Natural killer cell (primary cell): ENCODE results near the gene CYGB. TPM values are rescaled to one million over a fixed set of nuclear protein-coding genes. Genes with fewer than 3 reads are reported as not detected.

ENCODE experiments used
- ATAC-seq, 3 donors: fragments of 150-1000 bp in 2 of 3; fragments of 200-7000 bp in 1 of 3; cut with Tn5 transposase; 1 replicate in 1 of 3; 2 replicates in 2 of 3; pipeline ENCODE4 v1.10.0; 2021; ENCODE audit warnings: mild to moderate bottlenecking in 2 of 3, moderate library complexity in 2 of 3
- DNase-seq, 2 donors: peaks; one replicate each; pipeline versions ENCODE4 v3.0.0 to v3.0.0-alpha.2; 2013 to 2021; ENCODE audit warnings: mixed read lengths in 1 of 2
- H3K27ac ChIP-seq: one replicate; pipeline ENCODE4 v1.5.1; 2013; ENCODE audit warnings: mild to moderate bottlenecking, low read length
- H3K27me3 ChIP-seq: one replicate; pipeline ENCODE4 v1.6.1; 2013; ENCODE audit warnings: low read length; ENCODE audit not compliant: control insufficient read depth, insufficient read depth
- H3K36me3 ChIP-seq: one replicate; pipeline ENCODE4 v1.6.1; 2013; ENCODE audit warnings: low read length; ENCODE audit not compliant: control insufficient read depth, insufficient read depth
- H3K4me1 ChIP-seq: one replicate; pipeline ENCODE4 v1.6.1; 2013; ENCODE audit warnings: low read length; ENCODE audit not compliant: control insufficient read depth, insufficient read depth
- H3K4me3 ChIP-seq: one replicate; pipeline ENCODE4 v1.5.1; 2013; ENCODE audit warnings: low read length
- H3K9me3 ChIP-seq: one replicate; pipeline ENCODE4 v1.6.1; 2013; ENCODE audit warnings: low read length; ENCODE audit not compliant: control insufficient read depth, insufficient read depth
- H3K27ac Mint-ChIP-seq, 2 donors: one replicate each; pipeline ENCODE4 v1.8.0; 2022; ENCODE audit warnings: mild to moderate bottlenecking in 2 of 2, mixed read lengths in 2 of 2, moderate library complexity in 1 of 2
- H3K27me3 Mint-ChIP-seq, 2 donors: one replicate each; pipeline ENCODE4 v1.8.0; 2022; ENCODE audit warnings: low read depth in 2 of 2, mixed read lengths in 2 of 2
- H3K36me3 Mint-ChIP-seq: one replicate; pipeline ENCODE4 v1.8.0; 2022; ENCODE audit warnings: mixed read lengths
- H3K4me1 Mint-ChIP-seq, 2 donors: one replicate each; pipeline ENCODE4 v1.8.0; 2022; ENCODE audit warnings: mixed read lengths in 2 of 2
- H3K4me3 Mint-ChIP-seq: one replicate; pipeline ENCODE4 v1.8.0; 2022; ENCODE audit warnings: mild to moderate bottlenecking, moderate library complexity, mixed read lengths
- H3K9me3 Mint-ChIP-seq, 2 donors: one replicate each; pipeline ENCODE4 v1.8.0; 2022; ENCODE audit warnings: mixed read lengths in 2 of 2
- CTCF ChIP-seq: fragments of 200-600 bp; IDR thresholded peaks from one replicate; pipeline ENCODE4 v1.8.0; 2022; ENCODE audit warnings: antibody characterized with exemption
- WGBS: methylation state at CpG from one replicate; pipeline ENCODE4 v1.1.7; 2013; ENCODE audit warnings: missing lambda C conversion rate; ENCODE audit not compliant: insufficient coverage; 5-methylcytosine and 5-hydroxymethylcytosine counted together
- intact Hi-C: fragments of 100-400 bp; cut with micrococcal nuclease; formaldehyde crosslinking; loops from one replicate; pipeline ENCODE4 v1.14.2; 2022
- total RNA-seq, 4 donors: library from RNA; stranded (reverse); fragments of 120-200 nt in 1 of 4; gene quantifications; one replicate each; pipeline versions ENCODE4 v1.2.3 to v1.2.4, GENCODE V29; 2013 to 2022

CYGB gene
- total RNA-seq, 3 donors from 2014 or later (not counting 1 experiment from before 2014, with no cell fraction given), result 0.12 to 0.33 (median 0.16) TPM

GRCh38 chr17:76553178-76553908 lies 15.8 kb upstream of the CYGB start:
- Mint-ChIP-seq H3K9me3 (no peaks in the 10 kb centered on the region), H3K36me3 (no peaks in the 10 kb centered on the region), H3K27ac (no peak overlapping the region), H3K4me3 (no peak overlapping the region), H3K4me1 (peaks cover 27% of the 10 kb centered on the region in 2 donors), H3K27me3 (no peaks in the 10 kb centered on the region)
- H3K27me3 ChIP-seq, result no peaks in the 10 kb centered on the region
- intact Hi-C loops, result no loop called here
- H3K4me3 ChIP-seq, result no peak overlapping the region
- DNase-seq (no peak), ATAC-seq (no peak)
- peaks cover 15% of the 10 kb centered on the region for H3K4me1 ChIP-seq
- no peak for TF ChIP-seq CTCF
- H3K36me3 ChIP-seq, result no peaks in the 10 kb centered on the region
- H3K27ac ChIP-seq, result no peak overlapping the region
- no peaks in the 10 kb centered on the region for H3K9me3 ChIP-seq
- 59% methylated on average over 6 of the region's 8 CpGs for WGBS

GRCh38 chr17:76551685-76552084 lies 14.2 kb upstream of the CYGB start:
- Histone ChIP-seq H3K4me3 (no peak overlapping the region), H3K27ac (no peak overlapping the region), H3K4me1 (peaks cover 12% of the 10 kb centered on the region), H3K27me3 (no peaks in the 10 kb centered on the region), H3K36me3 (no peaks in the 10 kb centered on the region), H3K9me3 (no peaks in the 10 kb centered on the region)
- intact Hi-C loops, result no loop called here
- DNase-seq (no peak), ATAC-seq (no peak)
- H3K4me3 Mint-ChIP-seq, result no peak overlapping the region
- H3K36me3 Mint-ChIP-seq, result no peaks in the 10 kb centered on the region
- H3K4me1 Mint-ChIP-seq, result peaks cover 10 to 11% of the 10 kb centered on the region in 2 donors
- 88% methylated on average over 3 of the region's 4 CpGs for WGBS
- no peaks in the 10 kb centered on the region for H3K27me3 Mint-ChIP-seq
- no peaks in the 10 kb centered on the region for H3K9me3 Mint-ChIP-seq
- TF ChIP-seq CTCF, result no peak
- no peak overlapping the region for H3K27ac Mint-ChIP-seq

- no peak overlapping the region for H3K4me3 Mint-ChIP-seq
- 67% methylated on average over 15 of the region's 15 CpGs for WGBS
Observed at GRCh38 chr17:76550712-76551615, 13.5 kb upstream of the CYGB start.

More at GRCh38 chr17:76550712-76551615, 13.5 kb upstream of the CYGB start:
- Histone ChIP-seq H3K27me3 (no peaks in the 10 kb centered on the region), H3K4me1 (peaks cover 14% of the 10 kb centered on the region), H3K9me3 (no peaks in the 10 kb centered on the region), H3K27ac (no peak overlapping the region), H3K4me3 (no peak overlapping the region), H3K36me3 (no peaks in the 10 kb centered on the region)
- H3K4me1 Mint-ChIP-seq, result peaks cover 5% of the 10 kb centered on the region in 2 donors
- TF ChIP-seq CTCF, result no peak
- no peaks in the 10 kb centered on the region for H3K27me3 Mint-ChIP-seq
- no peak for ATAC-seq
- no peaks in the 10 kb centered on the region for H3K9me3 Mint-ChIP-seq
- intact Hi-C loops, result no loop called here
- no peak for DNase-seq
- H3K27ac Mint-ChIP-seq, result no peak overlapping the region
- H3K36me3 Mint-ChIP-seq, result no peaks in the 10 kb centered on the region
